Mesodermal cell (in vitro differentiated cells): ENCODE measurements around the gene METTL25B.

Source experiments
- H3K27ac ChIP-seq: 2 replicates; pipeline ENCODE4 v1.7.0; 2013; ENCODE audit warnings: mild to moderate bottlenecking, low read depth, low read length, moderate library complexity; ENCODE audit not compliant: severe bottlenecking
- H3K36me3 ChIP-seq: 2 replicates; pipeline ENCODE4 v1.7.1; 2013; ENCODE audit warnings: mild to moderate bottlenecking, low read length, moderate library complexity; ENCODE audit not compliant: control insufficient read depth, insufficient read depth
- H3K4me1 ChIP-seq: one replicate; pipeline ENCODE4 v1.7.1; 2013; ENCODE audit warnings: mild to moderate bottlenecking, low read length; ENCODE audit not compliant: insufficient read depth, control insufficient read depth, poor library complexity, severe bottlenecking
- H3K4me3 ChIP-seq: 2 replicates; pipeline ENCODE4 v1.7.0; 2013; ENCODE audit warnings: low read length, control low read depth, mild to moderate bottlenecking; ENCODE audit not compliant: insufficient read depth, poor library complexity, severe bottlenecking; ENCODE audit errors: extremely low read depth
- H3K9me3 ChIP-seq: 2 replicates; pipeline ENCODE4 v1.7.1; 2013; ENCODE audit warnings: mild to moderate bottlenecking, low read length, moderate library complexity; ENCODE audit not compliant: control insufficient read depth
- WGBS, 2 experiments: methylation state at CpG; one replicate each; pipeline ENCODE4 v1.1.5; 2013; ENCODE audit warnings: missing lambda C conversion rate in 2 of 2; ENCODE audit not compliant: insufficient coverage in 2 of 2; 5-methylcytosine and 5-hydroxymethylcytosine counted together

Gene METTL25B

DNA sequence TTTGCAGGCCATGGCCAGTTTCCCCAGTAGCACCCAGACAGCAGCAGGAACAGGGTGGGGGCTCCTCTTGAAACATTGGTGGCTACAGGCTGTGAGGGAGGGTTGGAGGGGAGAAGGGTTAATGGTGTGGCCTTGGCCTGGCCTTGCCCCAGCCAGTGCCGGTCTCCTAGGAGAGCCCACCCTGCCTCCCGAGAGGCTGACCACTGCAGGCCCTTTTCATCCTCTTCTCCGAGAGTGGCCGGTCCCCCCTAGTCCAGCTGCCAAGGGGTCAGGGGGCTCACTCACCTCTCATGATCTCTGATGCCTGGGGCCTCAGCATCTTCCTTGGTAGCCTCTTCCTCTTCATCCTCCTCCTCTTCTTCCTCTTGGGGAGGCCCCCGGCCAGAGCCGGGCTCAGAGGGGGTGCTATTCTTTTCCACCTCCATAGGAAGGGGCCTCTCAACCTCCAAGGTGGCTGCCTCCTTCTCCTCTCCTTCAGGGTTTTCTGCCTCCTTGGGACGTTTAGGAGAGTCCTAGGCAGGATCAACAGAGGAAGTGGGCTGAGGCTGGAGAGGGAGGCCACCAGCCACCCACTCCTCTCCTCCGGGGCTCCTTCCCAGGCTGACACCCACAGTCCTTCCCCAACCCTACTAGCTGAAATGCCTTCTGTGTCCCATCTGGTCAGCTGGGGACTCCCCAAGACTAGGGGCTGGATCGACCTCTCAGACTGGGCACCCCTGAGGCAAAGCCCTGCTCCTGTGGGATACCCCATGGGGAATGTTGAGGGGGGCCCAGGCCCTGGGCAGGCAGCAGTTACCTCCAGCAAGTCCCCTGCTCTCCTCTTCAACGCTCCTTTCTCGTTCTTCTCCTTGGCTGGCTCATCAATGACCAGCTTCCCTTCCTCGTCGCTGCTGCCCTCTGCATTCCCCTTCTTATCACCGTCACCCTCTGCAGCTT, 15.4 kb downstream of the METTL25B start:
- Histone ChIP-seq H3K4me3 (no peak overlapping the region), H3K36me3 (peaks cover 49% of the 10 kb centered on the region), H3K4me1 (peaks cover 29% of the 10 kb centered on the region), H3K9me3 (no peaks in the 10 kb centered on the region), H3K27ac (peak overlapping the region; percentile 29)
- 96 to 100% methylated on average over 10 to 12 of the region's 14 CpGs for WGBS, 2 experiments

DNA sequence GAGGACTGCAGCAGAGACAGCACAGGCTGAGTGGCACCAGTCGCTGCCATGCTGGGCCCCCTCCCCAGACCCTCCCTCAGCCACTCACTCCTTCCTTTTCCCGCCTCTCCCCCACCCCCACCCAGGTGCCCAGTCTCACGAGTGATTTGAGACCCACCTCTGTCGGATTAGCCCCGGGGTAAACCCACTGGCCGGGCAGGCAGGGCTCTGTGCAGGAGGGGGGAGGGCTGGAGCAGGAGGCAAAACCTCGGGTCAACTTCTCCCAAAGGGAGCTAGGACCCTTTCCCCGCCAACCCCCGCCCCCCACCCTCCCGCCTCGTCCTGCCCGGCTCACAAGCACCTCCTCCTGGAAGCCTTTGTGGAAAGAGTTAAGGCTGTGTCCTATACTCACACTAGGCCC, 16.1 kb downstream of the METTL25B start:
- Histone ChIP-seq H3K4me3 (no peak overlapping the region), H3K36me3 (peaks cover 51% of the 10 kb centered on the region), H3K4me1 (peaks cover 36% of the 10 kb centered on the region), H3K27ac (peak overlapping the region; percentile 29), H3K9me3 (no peaks in the 10 kb centered on the region)
- 92 to 100% methylated on average over 1 to 9 of the region's 12 CpGs for WGBS, 2 experiments

DNA sequence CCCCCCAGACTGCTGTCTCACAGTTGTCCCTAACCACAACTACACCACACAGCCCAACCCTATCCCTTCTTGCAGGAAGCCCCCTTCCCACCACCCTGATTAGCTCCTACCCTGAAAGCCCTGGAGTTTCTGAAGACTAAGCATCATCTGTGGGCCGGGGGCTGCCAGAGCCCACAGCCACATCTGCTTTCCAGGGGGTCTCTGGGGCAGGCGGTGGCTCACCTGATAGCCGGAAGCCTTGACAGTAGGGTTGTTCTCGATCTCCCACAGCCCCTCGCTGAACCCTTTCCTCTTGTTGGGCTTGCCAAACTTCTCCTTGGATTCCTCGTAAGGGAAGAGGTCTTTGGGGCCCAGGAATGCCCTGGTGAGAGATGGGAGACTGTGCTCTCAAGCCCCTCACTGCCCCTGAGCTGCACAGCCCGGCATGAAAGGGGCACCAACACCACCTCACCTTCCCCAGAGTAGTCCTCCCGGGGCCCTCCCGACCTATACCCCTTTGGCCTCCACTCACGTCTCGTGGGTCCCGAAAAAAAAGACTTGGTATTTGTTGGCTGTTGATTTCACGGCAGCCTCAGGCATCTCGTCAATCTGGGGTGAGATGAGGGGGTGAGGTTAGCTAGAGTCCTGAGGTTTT, 16.6 kb downstream of the METTL25B start:
- Histone ChIP-seq H3K4me1 (peaks cover 42% of the 10 kb centered on the region), H3K4me3 (no peak overlapping the region), H3K9me3 (no peaks in the 10 kb centered on the region), H3K36me3 (peaks cover 57% of the 10 kb centered on the region), H3K27ac (peak overlapping the region; percentile 49)
- WGBS, 2 experiments: 91 to 97% methylated on average over 4 to 7 of the region's 14 CpGs

DNA sequence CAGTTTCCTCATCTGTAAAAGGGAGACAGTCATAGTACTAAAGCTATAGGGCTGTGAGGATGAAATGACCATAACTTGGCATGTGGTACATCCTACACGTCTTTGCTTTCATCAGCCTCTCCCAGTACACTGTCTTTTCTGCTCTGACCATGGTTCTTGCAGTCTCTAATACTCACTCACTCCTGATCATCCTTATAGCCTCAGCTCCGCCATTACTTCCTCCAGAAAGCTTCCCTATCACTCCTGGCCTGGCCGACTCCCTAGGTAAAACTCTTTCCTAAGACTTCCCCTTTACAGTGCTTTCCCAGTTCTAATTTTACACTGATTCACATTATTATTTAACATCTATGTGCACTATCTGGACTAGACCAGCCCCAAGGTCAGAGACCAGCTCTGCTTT, 17.6 kb downstream of the METTL25B start:
- peaks cover 62% of the 10 kb centered on the region for H3K36me3 ChIP-seq
- H3K4me1 ChIP-seq: peaks cover 45% of the 10 kb centered on the region
- H3K9me3 ChIP-seq: no peaks in the 10 kb centered on the region
- WGBS, 2 experiments: 91 to 92% methylated on average over 3 of the region's 3 CpGs
- peak overlapping the region; percentile 49 for H3K4me3 ChIP-seq
- H3K27ac ChIP-seq: peak overlapping the region; percentile 100

DNA sequence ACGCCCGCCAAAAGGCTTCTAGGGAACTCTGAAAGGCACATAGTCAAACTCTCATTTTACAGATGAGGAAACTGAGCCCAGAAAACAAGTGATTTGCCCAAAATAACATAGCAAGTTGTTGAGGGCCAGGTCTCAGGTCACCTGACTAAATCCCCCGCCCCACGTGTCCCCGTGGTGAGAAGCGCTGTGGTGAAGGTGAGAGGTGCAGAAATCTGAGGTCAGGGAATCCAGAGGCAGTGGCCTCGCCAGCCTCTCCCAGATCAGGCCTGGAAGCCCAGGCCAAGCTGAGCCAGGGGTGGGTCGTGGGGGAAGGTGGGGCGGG, 18.1 kb downstream of the METTL25B start:
- Histone ChIP-seq H3K27ac (peak overlapping the region; percentile 100), H3K9me3 (no peaks in the 10 kb centered on the region), H3K4me1 (peaks cover 43% of the 10 kb centered on the region), H3K36me3 (peaks cover 61% of the 10 kb centered on the region), H3K4me3 (peak overlapping the region; percentile 49)
- 24 to 28% methylated on average over 7 of the region's 9 CpGs for WGBS, 2 experiments

DNA sequence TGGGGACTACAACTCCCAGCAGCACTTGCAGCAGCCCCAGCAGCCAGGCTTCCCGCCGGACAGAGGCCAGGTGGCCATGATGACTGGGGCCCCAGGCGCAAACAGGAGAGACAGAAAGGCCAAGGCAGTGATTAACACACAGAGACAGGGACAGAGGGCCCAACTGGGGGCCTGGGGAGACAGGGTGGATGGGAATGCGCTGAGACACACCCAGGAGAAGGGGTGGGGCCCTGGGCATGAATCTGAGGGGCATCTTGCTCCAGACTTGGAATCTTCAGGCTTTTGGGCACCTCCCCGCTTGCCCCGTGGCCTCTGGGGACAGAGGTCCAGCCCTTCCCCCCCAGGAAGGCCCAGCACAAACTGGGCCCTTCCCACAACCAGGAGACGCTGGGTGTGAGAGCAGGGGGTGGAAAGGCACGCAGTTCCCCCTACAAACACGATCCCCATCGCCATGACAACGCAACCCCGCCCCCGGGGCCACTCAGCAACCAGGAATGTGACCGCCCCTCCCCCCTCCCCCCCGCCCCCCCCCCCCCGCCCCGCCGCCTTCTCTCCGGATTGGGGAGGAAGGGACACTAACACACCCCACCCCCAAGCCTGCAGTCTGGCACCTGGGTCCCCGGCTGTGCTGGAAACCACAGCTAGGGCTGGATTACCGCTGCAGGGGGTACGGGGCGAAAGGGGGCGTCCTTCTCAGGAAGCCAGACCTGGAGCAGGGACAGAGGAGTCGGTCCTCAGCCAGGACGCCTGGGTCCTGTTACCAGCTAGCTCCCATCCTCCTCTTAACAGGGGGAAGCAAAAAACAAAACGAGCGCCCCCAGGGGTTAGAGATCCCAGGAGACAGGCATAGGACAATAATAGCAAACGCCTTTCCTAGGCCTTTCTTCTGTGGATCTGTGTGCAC, 18.7 kb downstream of the METTL25B start:
- peaks cover 55% of the 10 kb centered on the region for H3K36me3 ChIP-seq
- 0 to 1% methylated on average over 14 to 16 of the region's 29 CpGs for WGBS, 2 experiments
- peak overlapping the region; percentile 49 for H3K4me3 ChIP-seq

DNA sequence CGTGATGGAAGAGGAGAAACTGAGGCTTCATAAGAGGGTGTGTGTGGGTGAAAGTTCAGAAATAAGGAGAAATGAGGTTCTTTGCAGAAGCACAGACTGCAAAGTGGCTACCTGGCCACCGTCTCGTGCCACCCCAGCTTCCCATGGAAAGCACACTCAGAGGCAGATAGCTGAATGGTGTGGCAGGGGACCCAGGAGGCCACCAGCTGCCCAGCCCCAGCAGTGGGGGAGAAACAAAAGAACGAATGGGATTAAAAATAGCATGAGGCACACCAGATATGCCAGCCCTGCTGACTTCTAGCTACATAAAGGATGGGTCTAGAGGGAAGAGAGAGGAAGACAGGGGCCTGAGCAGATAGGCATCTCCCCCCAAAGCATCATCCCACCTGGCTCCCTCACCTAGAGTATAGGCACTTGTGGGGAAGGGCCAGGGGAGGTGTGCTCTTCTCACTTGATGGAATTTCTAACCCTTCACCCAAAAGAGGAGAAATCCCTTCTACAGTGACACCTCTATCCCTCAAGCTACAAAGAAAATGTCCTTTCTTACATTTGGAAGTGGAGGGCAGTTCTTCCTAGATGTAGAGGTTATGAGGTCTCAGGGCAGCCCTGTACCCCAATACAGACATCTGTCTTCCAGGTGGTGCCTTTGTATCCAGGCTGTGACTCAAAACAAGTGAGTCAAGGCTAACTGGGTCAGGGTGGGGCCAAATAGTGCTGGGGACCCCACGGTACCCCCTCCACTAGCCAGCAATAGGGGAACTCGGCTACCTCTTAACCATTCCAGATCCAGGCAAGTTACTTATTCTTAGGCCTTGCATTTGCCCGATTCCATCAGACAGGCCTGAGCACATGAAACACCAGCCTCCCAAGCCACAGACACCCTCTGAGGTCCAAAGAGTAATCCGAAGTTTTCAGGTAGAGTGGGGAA, 19.7 kb downstream of the METTL25B start:
- Histone ChIP-seq H3K4me3 (peak overlapping the region; percentile 95), H3K36me3 (peaks cover 45% of the 10 kb centered on the region), H3K4me1 (peaks cover 38% of the 10 kb centered on the region), H3K27ac (peak overlapping the region; percentile 100), H3K9me3 (no peaks in the 10 kb centered on the region)
- WGBS, 2 experiments: 32 to 34% methylated on average over 5 to 6 of the region's 8 CpGs

More for the DNA sequence above, 18.7 kb downstream of the METTL25B start:
- no peaks in the 10 kb centered on the region for H3K9me3 ChIP-seq
- peaks cover 38% of the 10 kb centered on the region for H3K4me1 ChIP-seq
- peak overlapping the region; percentile 100 for H3K27ac ChIP-seq

DNA sequence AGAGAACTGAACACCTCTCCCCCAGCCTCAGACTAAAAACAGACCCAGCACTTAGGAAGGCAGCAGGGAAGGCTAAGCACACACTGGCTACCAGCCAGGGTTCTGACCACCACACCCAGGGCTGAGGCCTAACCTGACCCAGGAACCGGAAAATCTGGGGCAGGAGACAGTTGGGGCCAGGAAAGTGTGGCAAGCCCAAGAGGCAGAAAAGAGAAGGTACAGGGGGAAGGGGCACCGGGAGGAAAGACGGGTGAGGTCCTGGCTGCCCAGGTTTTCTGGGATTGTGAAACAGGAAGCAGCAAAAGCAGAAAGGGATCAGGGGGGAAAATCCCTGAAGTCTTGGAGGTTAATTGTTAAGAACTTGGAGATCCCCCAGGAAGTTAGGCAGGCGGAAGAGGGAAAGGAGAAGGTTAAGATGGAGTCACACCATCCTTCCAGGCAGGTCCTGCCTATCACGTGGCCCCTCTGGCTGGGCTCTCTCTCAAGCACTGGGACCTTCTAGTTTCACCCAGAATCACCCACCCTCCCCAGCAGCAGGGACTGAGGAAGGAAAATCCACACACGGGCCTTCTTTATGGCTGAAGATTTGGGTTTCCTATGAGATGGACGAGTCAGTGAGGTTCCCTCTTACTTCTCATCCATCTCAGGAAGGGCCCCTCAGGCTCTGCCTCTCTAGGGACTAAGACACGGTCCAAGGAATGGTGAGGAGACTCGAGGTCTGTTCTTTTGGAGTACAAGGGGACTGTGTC, 20.6 kb downstream of the METTL25B start:
- peak overlapping the region; percentile 100 for H3K27ac ChIP-seq
- 71 to 81% methylated on average over 7 of the region's 9 CpGs for WGBS, 2 experiments
- peaks cover 38% of the 10 kb centered on the region for H3K4me1 ChIP-seq
- H3K9me3 ChIP-seq: no peaks in the 10 kb centered on the region
- H3K4me3 ChIP-seq: peak overlapping the region; percentile 95
- H3K36me3 ChIP-seq: peaks cover 36% of the 10 kb centered on the region

DNA sequence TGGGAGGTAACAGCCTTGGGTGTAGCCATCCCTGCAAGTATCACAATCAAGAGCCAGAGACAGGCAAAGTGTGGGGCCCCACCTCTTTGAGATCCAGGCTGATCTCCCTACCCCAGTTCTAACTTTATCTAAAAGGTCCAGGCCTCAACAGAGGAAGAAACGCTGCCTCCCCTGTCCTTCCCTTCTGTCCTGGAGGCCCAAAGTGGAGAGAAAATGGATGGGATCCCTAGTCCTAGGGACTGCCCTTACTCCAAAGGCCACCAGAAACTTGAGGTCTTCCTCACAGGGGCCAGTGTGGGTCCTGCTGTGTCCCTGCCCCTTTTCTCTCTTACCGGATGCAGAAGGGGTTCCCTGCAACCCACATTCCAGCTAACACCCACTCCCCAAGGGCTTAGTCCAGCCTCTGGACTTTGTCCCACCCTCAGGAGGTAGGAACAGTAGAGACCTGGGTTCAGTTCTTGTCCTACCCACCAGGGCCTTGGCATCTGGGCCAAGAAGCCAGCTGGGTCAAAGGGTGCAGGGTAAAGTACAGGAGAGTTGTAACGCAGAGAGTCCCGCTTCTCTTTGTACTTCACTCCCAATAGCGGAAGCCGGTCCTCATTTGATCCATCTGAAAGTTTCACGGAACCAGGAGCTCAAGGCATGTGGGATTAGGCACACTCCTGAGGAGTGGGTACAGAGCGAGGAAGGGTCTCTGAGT, 21.3 kb downstream of the METTL25B start:
- H3K9me3 ChIP-seq: no peaks in the 10 kb centered on the region
- H3K4me1 ChIP-seq: peaks cover 38% of the 10 kb centered on the region
- peak overlapping the region; percentile 95 for H3K4me3 ChIP-seq
- H3K27ac ChIP-seq: peak overlapping the region; percentile 100
- peaks cover 30% of the 10 kb centered on the region for H3K36me3 ChIP-seq
- WGBS, 2 experiments: 60 to 81% methylated on average over 2 to 7 of the region's 8 CpGs
